ENCODE data around the gene FKBP14. TPM values are rescaled to one million over a fixed set of nuclear protein-coding genes. Genes with fewer than 3 reads are reported as not detected.
A peak's percentile ranks its signal among the peaks of the same experiment; 100 is the strongest.
"Not testable (repeated sequence)": the region's sequence is repeated elsewhere in the genome, so short reads cannot be mapped to it uniquely, and the experiment has no call there.

The FKBP14 gene
- total and polyA plus RNA-seq, 12 donors = 2.0 to 35.0 (median 12.7) TPM

DNA sequence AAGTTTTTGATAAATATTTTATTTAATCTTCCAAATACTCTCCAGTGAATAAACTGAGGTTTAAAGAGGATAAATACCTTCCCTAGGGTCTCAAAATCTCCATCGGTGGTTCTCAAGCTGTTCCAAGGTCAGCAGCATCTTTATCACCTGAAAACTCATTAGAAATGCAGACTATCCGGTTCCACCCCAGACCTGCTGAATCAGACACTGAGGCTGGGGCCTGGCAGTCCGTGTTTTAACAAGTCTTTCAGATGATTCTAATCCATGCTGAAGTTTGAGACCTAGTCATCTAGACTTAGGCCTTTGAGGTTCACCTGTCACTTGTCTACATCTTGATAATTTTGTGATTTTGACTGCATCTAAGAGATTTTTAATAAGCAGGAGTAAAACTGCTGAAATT, 39.2 kb upstream of the FKBP14 start:
- Histone ChIP-seq H3K4me1 (replicated peaks in 1 of 2) (no peaks in the 10 kb centered on the region), H3K27ac (no peak overlapping the region), H3K27me3 (no peaks in the 10 kb centered on the region), H3K4me3 (no peak overlapping the region), H3K36me3 (replicated peaks in 1 of 2) (peaks cover 0 to 5% of the 10 kb centered on the region in 2 donors), H3K9me3 (replicated peaks in 1 of 3) (no peaks in the 10 kb centered on the region)
- no peak for DNase-seq
- no peak for TF ChIP-seq POLR2A (IDR thresholded peaks at IDR 0.05)
- TF ChIP-seq CTCF (IDR thresholded peaks at IDR 0.05) = no peak
- intact Hi-C loops (cut with DNase I) = loop anchor here (10.0 kb wide), 3 partner anchors 111 to 311 kb away; no protein-coding TSS in a partner anchor
- 86 to 90% (median 88%) methylated on average over 3 of the region's 3 CpGs for WGBS, 4 donors

GRCh38 chr7:30062587-30062986, 36.1 kb upstream of the FKBP14 start:
- no peak overlapping the region for H3K4me3 ChIP-seq
- intact Hi-C loops (cut with DNase I) = loop anchor here (10.0 kb wide), 3 partner anchors 108 to 308 kb away; no protein-coding TSS in a partner anchor
- H3K4me1 ChIP-seq (replicated peaks in 1 of 2) = no peaks in the 10 kb centered on the region
- peaks cover 0 to 5% of the 10 kb centered on the region in 2 donors for H3K36me3 ChIP-seq (replicated peaks in 1 of 2)
- H3K27ac ChIP-seq = no peak overlapping the region
- 60 to 75% (median 65%) methylated on average over 1 of the region's 1 CpG for WGBS, 4 donors
- TF ChIP-seq POLR2A (IDR thresholded peaks at IDR 0.05) (no peak), CTCF (IDR thresholded peaks at IDR 0.05) (peak; percentile 38 to 69 (median 52))
- no peaks in the 10 kb centered on the region for H3K9me3 ChIP-seq (replicated peaks in 1 of 3)
- no peaks in the 10 kb centered on the region for H3K27me3 ChIP-seq
- DNase-seq = no peak

DNA sequence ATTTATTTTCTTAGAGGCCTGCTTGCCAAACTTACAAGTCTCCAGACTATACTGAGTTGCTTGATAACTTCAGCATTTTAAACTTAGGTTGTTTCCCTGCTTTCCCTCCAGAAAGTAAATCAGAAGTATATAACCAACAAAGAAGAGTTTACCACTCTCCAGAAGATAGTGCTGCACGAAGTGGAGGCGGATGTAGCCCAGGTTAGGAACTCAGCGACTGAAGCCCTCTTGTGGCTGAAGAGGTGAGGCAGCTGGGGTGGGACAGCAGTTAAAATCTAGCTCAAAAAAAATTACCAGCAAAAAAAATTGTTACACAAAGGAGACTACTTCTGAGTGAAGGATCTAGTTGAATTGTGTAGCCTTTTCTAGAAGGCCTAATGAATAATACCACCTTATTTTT, 35.3 kb upstream of the FKBP14 start:
- peak in 5 of 6 experiments; percentile 21 to 66 (median 61) for TF ChIP-seq CTCF (IDR thresholded peaks at IDR 0.05)
- not testable (repeated sequence) for H3K4me1 ChIP-seq (replicated peaks in 1 of 2); H3K27ac ChIP-seq; H3K36me3 ChIP-seq (replicated peaks in 1 of 2); H3K9me3 ChIP-seq (replicated peaks in 1 of 3); H3K27me3 ChIP-seq; H3K4me3 ChIP-seq
- WGBS, 4 donors = 16 to 22% (median 17%) methylated on average over 3 of the region's 3 CpGs
- intact Hi-C loops (cut with DNase I) = loop anchor here (10.0 kb wide), 3 partner anchors 107 to 307 kb away; no protein-coding TSS in a partner anchor
- DNase-seq = peak; percentile 33 to 66 (median 47)

DNA sequence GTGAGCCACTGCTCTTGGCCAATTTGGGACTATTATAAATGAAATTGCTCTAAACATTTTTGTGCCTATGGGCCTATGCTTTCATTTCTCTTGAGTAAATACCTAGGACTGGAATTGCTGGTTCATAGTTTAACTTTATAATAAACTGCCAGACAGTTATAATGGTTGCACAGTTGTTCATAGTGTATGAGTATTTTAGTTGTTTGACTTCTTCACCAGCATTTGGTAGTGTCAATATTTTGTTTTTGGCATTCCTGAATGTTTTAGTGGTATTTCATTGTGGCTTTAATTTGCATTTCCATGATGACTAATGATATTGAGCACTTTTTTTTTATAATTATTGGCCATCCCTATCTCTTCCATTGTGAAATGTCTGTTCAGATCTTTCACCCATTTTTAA, 31.2 kb upstream of the FKBP14 start:
- Histone ChIP-seq H3K27ac (no peak overlapping the region), H3K27me3 (no peaks in the 10 kb centered on the region), H3K4me1 (replicated peaks in 1 of 2) (no peaks in the 10 kb centered on the region), H3K9me3 (replicated peaks in 1 of 3) (no peaks in the 10 kb centered on the region), H3K36me3 (replicated peaks in 1 of 2) (peaks cover 0 to 10% of the 10 kb centered on the region in 2 donors), H3K4me3 (no peak overlapping the region)
- DNase-seq = no peak
- TF ChIP-seq POLR2A (IDR thresholded peaks at IDR 0.05) (no peak), CTCF (IDR thresholded peaks at IDR 0.05) (no peak)
- intact Hi-C loops (cut with DNase I) = no loop called here

All from adrenal gland (tissue), 12 donors.